LHCN-M2 (cell line): ENCODE data around the gene PIAS4. TPM values are rescaled to one million over a fixed set of nuclear protein-coding genes. Genes with fewer than 3 reads are reported as not detected.

ENCODE experiments used
- DNase-seq: peaks from one replicate; pipeline ENCODE4 v3.0.0-alpha.2; 2012; ENCODE audit warnings: low read depth
- total RNA-seq: library from RNA; depleted of rRNA; stranded (reverse); fragments of >200 nt; gene quantifications from 2 replicates; pipeline ENCODE4 v1.2.3, GENCODE V29; 2014

Gene PIAS4
- total RNA-seq, 1 experiment from 2014 or later, result 17.6 TPM

GRCh38 chr19:4059891-4060620 lies 52.5 kb downstream of the PIAS4 start:
- no peak for DNase-seq

- DNase-seq, result no peak
These were observed 53.2 kb downstream of the PIAS4 start for GRCh38 chr19:4060621-4061177.

- DNase-seq, result no peak
These were observed 53.7 kb downstream of the PIAS4 start for GRCh38 chr19:4061178-4061682.

GRCh38 chr19:4061683-4062418 lies 54.3 kb downstream of the PIAS4 start:
- DNase-seq, result no peak

GRCh38 chr19:4062419-4063368 lies 55.2 kb downstream of the PIAS4 start:
- no peak for DNase-seq

GRCh38 chr19:4063369-4064148 lies 56.0 kb downstream of the PIAS4 start:
- no peak for DNase-seq

- no peak for DNase-seq
These were observed 56.6 kb downstream of the PIAS4 start for GRCh38 chr19:4064149-4064495.

- no peak for DNase-seq
These were observed 57.1 kb downstream of the PIAS4 start for GRCh38 chr19:4064496-4065260.

GRCh38 chr19:4065430-4066175 lies 58.1 kb downstream of the PIAS4 start:
- peak; percentile 94 for DNase-seq

GRCh38 chr19:4066176-4066606 lies 58.7 kb downstream of the PIAS4 start:
- no peak for DNase-seq

GRCh38 chr19:4066682-4067395 lies 59.3 kb downstream of the PIAS4 start, which contains the start of gene ZBTB7A:
ZBTB7A (minus strand) TSS chr19:4066899; CDS start chr19:4055232, 11,667 bp downstream.
- DNase-seq, result peak; percentile 75

GRCh38 chr19:4067396-4068046 lies 60.0 kb downstream of the PIAS4 start:
- DNase-seq, result no peak

- no peak for DNase-seq
These were observed 60.8 kb downstream of the PIAS4 start for GRCh38 chr19:4068047-4068966.

- DNase-seq, result no peak
These were observed 61.9 kb downstream of the PIAS4 start for GRCh38 chr19:4069331-4069959.

- no peak for DNase-seq
These were observed 64.1 kb downstream of the PIAS4 start for GRCh38 chr19:4071610-4072009.

- DNase-seq, result no peak
These were observed 67.8 kb downstream of the PIAS4 start for GRCh38 chr19:4075373-4075772.
